Measurements from ENCODE around the gene BRINP2. TPM values are rescaled to one million over a fixed set of nuclear protein-coding genes. Genes with fewer than 3 reads are reported as not detected.

BRINP2 gene
- total and polyA plus RNA-seq, 2 of the 4 experiments (the other 2 are of a cell fraction), result not detected

- H2BK5ac ChIP-seq (ENCODE audit: low read depth, low read length, poor library complexity, severe bottlenecking), result no peak overlapping the region
- in situ Hi-C loops (cut with MboI; ENCODE audit: low sequenced_read_pairs), result no loop called here
- no peaks in the 10 kb centered on the region for H3K79me1 ChIP-seq (ENCODE audit: low read depth in 1 of 2, low read length in 2 of 2)
- H3K9me3 ChIP-seq (ENCODE audit: control insufficient read depth, insufficient read depth, low read length), result no peaks in the 10 kb centered on the region
- ChIA-PET CTCF (interaction anchor here (0.5 to 0.7 kb wide), 2 partner anchors 118 to 227 kb away, joined by 3 read pairs; no protein-coding TSS in a partner anchor), POLR2A (ENCODE audit: unreplicated experiment) (no interaction called here)
- H3K14ac ChIP-seq (replicated peaks; ENCODE audit: low read depth, low read length), result no peak overlapping the region
- no peaks in the 10 kb centered on the region for H4K20me1 ChIP-seq (ENCODE audit: insufficient read depth, low read length)
- H3K27ac ChIP-seq (ENCODE audit: insufficient read depth, low read length), result no peak overlapping the region
- intact Hi-C loops (cut with micrococcal nuclease), result no loop called here
- BruUV-seq (replicated peaks), result no TSS peak
- H3K36me3 ChIP-seq (ENCODE audit: control insufficient read depth, insufficient read depth, low read length), result no peaks in the 10 kb centered on the region
- WGBS, 2 experiments (ENCODE audit: extremely low coverage in 2 of 2, insufficient read length in 1 of 2), result 87% methylated on average over 3 of the region's 7 CpGs; no CpG with 5 or more reads in 1 of the 2 experiments
- H3K4me2 ChIP-seq (ENCODE audit: low read depth, low read length), result no peak overlapping the region
- no peaks in the 10 kb centered on the region for H3K4me1 ChIP-seq (ENCODE audit: control insufficient read depth, insufficient read depth, low read length)
- H2BK20ac ChIP-seq (ENCODE audit: low read depth, low read length), result no peak overlapping the region
- no peak overlapping the region for H3K56ac ChIP-seq (ENCODE audit: extremely low read depth, insufficient read depth, low read length)
- H3K9ac ChIP-seq (ENCODE audit: low read depth, low read length), result no peak overlapping the region
- H2AFZ ChIP-seq (replicated peaks; ENCODE audit: low read length, poor library complexity), result no peak overlapping the region
- H2AK5ac ChIP-seq (ENCODE audit: low read depth, low read length), result no peak overlapping the region
- no peak overlapping the region for H3K18ac ChIP-seq (ENCODE audit: low read depth, low read length)
- H3K9me1 ChIP-seq (ENCODE audit: insufficient read depth, low read length), result no peaks in the 10 kb centered on the region
- no peak overlapping the region for H3K23ac ChIP-seq (ENCODE audit: low read depth, low read length)
- dilution Hi-C loops (cut with HindIII; ENCODE audit: low sequenced_read_pairs, unreplicated experiment), result no loop called here
- no peaks in the 10 kb centered on the region; the same call in 1 of the 2 replicates for H3K27me3 ChIP-seq (ENCODE audit: control insufficient read depth, insufficient read depth, low read length)
- no peak overlapping the region for H3K4ac ChIP-seq (ENCODE audit: low read depth, low read length)
- no peak overlapping the region for H2BK120ac ChIP-seq (ENCODE audit: low read depth, low read length)
- H2BK15ac ChIP-seq (ENCODE audit: low read depth, low read length), result no peak overlapping the region
- no peak for TF ChIP-seq BHLHE40 (IDR thresholded peaks at IDR 0.05; ENCODE audit: low read depth, low read length)
- TF ChIP-seq FOS (IDR thresholded peaks at IDR 0.05; ENCODE audit: low read depth, low read length), result no peak
- TF ChIP-seq CHD1 (IDR thresholded peaks at IDR 0.05; ENCODE audit: low read depth, low read length), result no peak
- TF ChIP-seq RFX5 (IDR thresholded peaks at IDR 0.05; ENCODE audit: low read depth, low read length), result no peak
- no peak for TF ChIP-seq CTCF (conservative IDR thresholded peaks at IDR 0.05; ENCODE audit: low read depth, low read length)
- no peak for TF ChIP-seq USF2 (IDR thresholded peaks at IDR 0.05; ENCODE audit: low read depth, low read length)
- no peak for TF ChIP-seq MAFK (IDR thresholded peaks at IDR 0.05; ENCODE audit: low read depth, low read length)
- TF ChIP-seq MXI1 (IDR thresholded peaks at IDR 0.05; ENCODE audit: borderline replicate concordance, low read depth, low read length), result no peak
- no peak for TF ChIP-seq NFE2L2 (IDR thresholded peaks at IDR 0.05; ENCODE audit: low read depth, low read length)
- no peak for TF ChIP-seq RAD21 (IDR thresholded peaks at IDR 0.05; ENCODE audit: low read length)
- TF ChIP-seq ELK1 (IDR thresholded peaks at IDR 0.05; ENCODE audit: borderline replicate concordance, low read depth, low read length), result no peak
- no peak for ATAC-seq (ENCODE audit: low read depth)
- H3K4me3 ChIP-seq (ENCODE audit: insufficient read depth, low read depth, low read length), result no peak overlapping the region
- DNase-seq, result no peak
- no peak overlapping the region for H4K8ac ChIP-seq (ENCODE audit: low read depth in 2 of 2, low read length in 2 of 2)
- no peak overlapping the region for H4K5ac ChIP-seq (ENCODE audit: low read depth, low read length)
- no peak overlapping the region for H4K91ac ChIP-seq (ENCODE audit: insufficient read depth, low read depth, low read length)
- no peak overlapping the region for H2AK9ac ChIP-seq (replicated peaks; ENCODE audit: low read depth, low read length, poor library complexity)
Measured at GRCh38 chr1:177302357-177303044, 131.7 kb downstream of the BRINP2 start.

All from IMR-90 (cell line).